KOPT-K1 (cell line): ENCODE results near the gene THAP9.

Experiments used
- H3K27ac ChIP-seq: fragments of 200-600 bp; sonication (generic); 2 replicates; pipeline ENCODE4 v1.5.1; 2016; ENCODE audit warnings: antibody characterized with exemption, mild to moderate bottlenecking, low read depth, low read length; ENCODE audit not compliant: poor library complexity, severe bottlenecking
- H3K36me3 ChIP-seq: fragments of 200-600 bp; sonication (generic); 2 replicates; pipeline ENCODE4 v1.5.1; 2017; ENCODE audit warnings: antibody characterized with exemption, mild to moderate bottlenecking, low read length, moderate library complexity; ENCODE audit not compliant: insufficient read depth
- H3K9me3 ChIP-seq: fragments of 200-600 bp; sonication (generic); 2 replicates; pipeline ENCODE4 v1.5.1; 2017; ENCODE audit warnings: antibody characterized with exemption, low read length, mild to moderate bottlenecking; ENCODE audit not compliant: insufficient read depth, poor library complexity, severe bottlenecking

The THAP9 gene

DNA sequence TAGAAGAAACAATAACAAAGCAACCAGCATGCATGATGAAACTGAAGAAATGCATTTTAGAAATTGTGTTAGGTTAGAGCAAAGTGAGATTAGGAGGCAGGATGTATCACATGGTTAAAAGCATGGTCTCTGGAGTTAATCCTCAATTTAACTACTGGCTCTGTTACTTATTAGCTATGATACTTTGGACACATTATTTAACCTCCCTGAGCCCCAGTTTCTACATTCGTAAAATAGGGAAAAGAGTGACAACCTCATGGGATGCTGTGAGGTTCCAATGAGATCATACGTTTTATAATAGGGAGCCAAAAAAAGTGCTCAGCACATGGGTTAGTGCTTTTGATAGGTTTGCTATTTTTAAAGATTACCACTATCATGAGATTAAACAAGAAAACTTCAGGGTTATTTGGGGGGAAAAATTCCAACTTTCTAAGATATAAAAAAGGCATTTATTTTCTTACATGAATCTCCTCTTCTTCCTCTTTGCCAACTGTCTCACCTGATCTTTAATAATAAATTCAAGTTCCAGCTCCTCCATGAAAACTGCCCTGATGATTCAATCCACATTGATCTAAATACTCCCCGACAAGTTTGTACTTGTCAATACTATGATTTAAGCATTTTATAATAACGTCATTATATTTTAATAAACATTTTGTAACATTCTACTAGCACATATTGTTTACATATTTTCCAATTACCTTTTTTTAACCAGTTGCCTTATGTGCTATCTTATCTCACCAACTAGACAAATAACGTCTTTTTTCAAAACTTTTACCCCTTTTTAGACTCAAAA is 14.2 kb upstream of the THAP9 start:
- H3K36me3 ChIP-seq, result peaks cover 4% of the 10 kb centered on the region; the same call in 1 of the 2 replicates
- H3K9me3 ChIP-seq, result no peaks in the 10 kb centered on the region
- H3K27ac ChIP-seq, result no peak overlapping the region

GRCh38 chr4:82889287-82889686 is 11.2 kb upstream of the THAP9 start:
- no peaks in the 10 kb centered on the region for H3K9me3 ChIP-seq
- no peak overlapping the region for H3K27ac ChIP-seq
- H3K36me3 ChIP-seq, result peaks cover 19% of the 10 kb centered on the region

- H3K36me3 ChIP-seq, result peaks cover 30% of the 10 kb centered on the region
- peak overlapping the region; percentile 89 for H3K27ac ChIP-seq
- no peaks in the 10 kb centered on the region for H3K9me3 ChIP-seq
These were observed 10.0 kb upstream of the THAP9 start for GRCh38 chr4:82890528-82890900.

GRCh38 chr4:82890901-82891706 is 9.4 kb upstream of the THAP9 start, which contains the start of gene SEC31A:
Gene SEC31A, minus strand, starts transcription at chr4:82891153. Its CDS starts 9,217 bp downstream, at chr4:82881936.
- H3K36me3 ChIP-seq, result peaks cover 36% of the 10 kb centered on the region
- no peaks in the 10 kb centered on the region for H3K9me3 ChIP-seq
- peak within 1 kb of the TSS; percentile 89 for H3K27ac ChIP-seq

DNA sequence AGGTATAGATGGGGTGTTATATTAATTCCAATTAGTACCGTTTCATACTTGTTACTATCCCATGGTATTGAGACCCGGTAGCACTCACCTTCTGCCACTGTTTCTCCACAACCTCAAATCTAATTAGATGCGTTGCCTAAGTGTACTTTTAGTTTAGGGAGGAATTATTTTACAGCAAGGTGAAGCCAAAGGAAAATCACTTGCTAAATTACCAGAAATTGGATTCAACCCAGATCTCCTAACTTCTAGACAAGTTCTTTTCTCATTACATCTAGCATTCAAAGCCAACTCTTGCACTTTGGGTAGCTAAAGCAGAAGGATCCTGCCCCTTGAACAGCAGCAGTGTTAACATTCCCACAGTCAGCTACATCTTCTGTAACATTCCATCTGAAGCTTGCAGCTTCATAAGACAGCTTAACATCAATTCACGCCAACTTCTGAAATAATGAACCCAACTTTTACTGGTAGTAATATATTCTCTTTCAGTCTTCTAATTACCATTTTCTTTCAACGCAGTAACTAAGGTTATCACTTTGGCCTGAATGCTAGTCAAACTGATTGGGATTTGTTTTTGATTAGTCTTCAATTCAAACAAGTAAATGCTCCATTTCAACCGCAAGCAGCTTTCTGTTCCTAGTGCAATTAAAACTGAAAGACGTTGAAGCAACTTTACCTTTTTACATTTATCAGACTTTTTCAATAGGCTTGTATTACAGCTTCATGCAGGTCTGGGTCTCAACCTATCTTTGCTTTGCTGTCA is 8.6 kb upstream of the THAP9 start:
- peaks cover 44% of the 10 kb centered on the region for H3K36me3 ChIP-seq
- H3K9me3 ChIP-seq, result no peaks in the 10 kb centered on the region

GRCh38 chr4:82892467-82892802 is 8.1 kb upstream of the THAP9 start:
- Histone ChIP-seq H3K27ac (no peak overlapping the region), H3K36me3 (peaks cover 50% of the 10 kb centered on the region), H3K9me3 (no peaks in the 10 kb centered on the region)

More for the DNA sequence above, 8.6 kb upstream of the THAP9 start:
- H3K27ac ChIP-seq, result peak overlapping the region; percentile 89

DNA sequence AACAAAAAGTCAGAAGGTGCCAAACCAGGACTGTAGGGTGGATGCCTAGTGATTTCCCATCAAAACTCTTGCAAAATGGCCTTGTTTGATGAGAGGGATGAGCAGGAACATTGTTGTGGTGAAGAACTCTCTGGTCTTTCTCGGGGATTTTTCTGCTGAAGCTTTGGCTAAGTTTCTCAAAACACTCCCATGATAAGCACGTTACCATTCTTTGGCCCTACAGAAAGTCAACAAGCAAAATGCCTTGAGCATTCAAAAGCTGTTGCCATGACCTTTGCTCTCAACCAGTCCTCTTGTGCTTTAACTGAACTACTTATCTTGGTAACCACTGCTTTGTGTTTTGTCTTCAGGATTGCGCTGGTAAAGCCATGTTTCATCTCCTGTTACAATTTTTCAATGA is 6.6 kb upstream of the THAP9 start:
- Histone ChIP-seq H3K36me3 (peaks cover 65% of the 10 kb centered on the region), H3K27ac (no peak overlapping the region)

GRCh38 chr4:82896755-82897154 is 3.8 kb upstream of the THAP9 start:
- H3K27ac ChIP-seq, result no peak overlapping the region
- no peaks in the 10 kb centered on the region for H3K9me3 ChIP-seq
- H3K36me3 ChIP-seq, result peaks cover 67% of the 10 kb centered on the region

More for the DNA sequence above, 6.6 kb upstream of the THAP9 start:
- no peaks in the 10 kb centered on the region for H3K9me3 ChIP-seq

- Histone ChIP-seq H3K27ac (peak overlapping the region; percentile 96), H3K9me3 (no peaks in the 10 kb centered on the region), H3K36me3 (peaks cover 55% of the 10 kb centered on the region)
These were observed 2.0 kb upstream of the THAP9 start for GRCh38 chr4:82898322-82899243.

DNA sequence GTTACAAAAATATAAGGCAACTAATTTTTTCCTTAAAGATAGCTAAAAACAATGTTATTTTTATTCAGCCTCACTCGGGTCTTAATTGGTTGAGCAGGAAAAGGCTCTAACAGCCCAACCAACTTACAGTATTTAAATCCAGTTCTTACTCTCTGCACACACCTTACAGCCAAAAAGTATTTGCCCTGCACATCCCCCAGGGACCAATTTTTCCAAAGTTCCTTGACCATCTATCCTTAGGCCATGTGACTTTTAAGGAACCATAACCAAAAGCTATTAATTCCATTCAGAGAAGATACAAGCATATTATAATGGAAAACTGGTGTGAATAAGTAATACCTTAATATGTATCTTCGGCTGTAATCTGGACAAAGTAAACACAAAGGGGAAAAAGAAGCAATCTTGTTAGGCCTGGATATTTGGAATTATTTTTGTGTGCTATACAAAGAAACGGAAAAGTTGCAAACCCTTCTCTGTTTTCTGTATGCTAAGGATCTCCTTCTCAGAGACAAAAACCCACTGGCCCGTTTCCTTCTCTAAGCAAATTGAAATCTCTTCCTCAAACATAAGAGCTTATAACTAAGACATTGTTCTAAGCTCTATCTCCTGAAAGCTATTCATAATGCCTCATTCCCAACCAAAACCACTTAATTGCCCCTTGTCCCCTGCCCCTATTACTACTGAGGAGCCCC is 1.0 kb upstream of the THAP9 start:
- Histone ChIP-seq H3K36me3 (peaks cover 46% of the 10 kb centered on the region), H3K9me3 (no peaks in the 10 kb centered on the region), H3K27ac (peak overlapping the region; percentile 96)

- Histone ChIP-seq H3K27ac (peak overlapping the region; percentile 96), H3K36me3 (peaks cover 41% of the 10 kb centered on the region), H3K9me3 (no peaks in the 10 kb centered on the region)
These were observed 497 bp upstream of the THAP9 start for GRCh38 chr4:82900066-82900410.

GRCh38 chr4:82901183-82901718 is 716 bp downstream of the THAP9 start:
- peaks cover 29% of the 10 kb centered on the region for H3K36me3 ChIP-seq
- H3K27ac ChIP-seq, result peak overlapping the region; percentile 96
- H3K9me3 ChIP-seq, result no peaks in the 10 kb centered on the region

DNA sequence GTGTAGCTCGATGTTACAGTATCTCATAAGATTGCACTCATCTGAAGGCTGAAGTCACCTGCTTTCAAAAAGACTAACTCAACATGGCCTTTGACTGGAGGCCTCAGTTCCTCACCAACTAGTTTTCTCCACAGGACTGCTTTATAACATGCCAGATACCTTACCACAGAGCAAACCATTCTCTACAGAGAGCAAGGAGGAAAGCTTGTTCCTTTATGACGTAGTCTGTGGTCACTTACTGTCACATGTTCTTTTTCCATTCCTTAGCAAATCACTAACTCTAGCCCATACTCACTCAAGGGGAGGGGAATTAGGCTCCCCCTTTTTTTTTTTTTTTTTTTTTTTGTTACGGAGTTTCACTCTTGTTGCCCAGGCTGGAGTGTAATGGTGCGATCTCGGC is 3.2 kb downstream of the THAP9 start:
- Histone ChIP-seq H3K36me3 (peaks cover 20% of the 10 kb centered on the region), H3K27ac (no peak overlapping the region), H3K9me3 (no peaks in the 10 kb centered on the region)

GRCh38 chr4:82905205-82905604 is 4.7 kb downstream of the THAP9 start:
- Histone ChIP-seq H3K9me3 (no peaks in the 10 kb centered on the region), H3K36me3 (peaks cover 18% of the 10 kb centered on the region), H3K27ac (peak overlapping the region; percentile 42)
